UCSD-AML1 (cell line): ENCODE results near the gene FLACC1.
"Not testable (repeated sequence)": the region's sequence is repeated elsewhere in the genome, so short reads cannot be mapped to it uniquely, and the experiment has no call there.

ENCODE experiments used
- DNase-seq: peaks from one replicate; lab custom pipeline; 2025; ENCODE audit not compliant: unreplicated experiment; lab: John Stamatoyannopoulos, UW

The FLACC1 gene

DNA sequence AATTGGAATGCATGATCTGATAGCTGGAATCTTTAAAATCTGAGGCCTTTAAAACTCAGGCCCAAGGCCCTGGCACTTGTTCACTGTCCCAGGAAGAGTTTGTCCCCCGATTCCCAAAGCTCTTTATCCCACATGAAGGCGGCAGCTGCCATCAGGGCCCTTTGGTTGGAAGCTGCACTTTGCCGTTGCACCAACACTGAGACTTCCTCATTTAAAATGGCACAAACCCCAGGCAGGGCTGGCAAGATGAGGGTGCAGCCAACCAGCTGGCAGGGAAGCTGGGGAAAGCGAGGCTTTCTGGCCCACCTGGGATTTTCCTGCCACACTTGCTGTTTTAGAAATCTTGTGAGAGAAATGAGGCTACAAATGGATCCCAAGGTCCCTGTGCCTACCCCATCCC lies 6.3 kb downstream of the FLACC1 start:
- DNase-seq, result no peak

GRCh38 chr2:201349601-201350000 lies 7.5 kb downstream of the FLACC1 start:
- DNase-seq, result no peak

DNA sequence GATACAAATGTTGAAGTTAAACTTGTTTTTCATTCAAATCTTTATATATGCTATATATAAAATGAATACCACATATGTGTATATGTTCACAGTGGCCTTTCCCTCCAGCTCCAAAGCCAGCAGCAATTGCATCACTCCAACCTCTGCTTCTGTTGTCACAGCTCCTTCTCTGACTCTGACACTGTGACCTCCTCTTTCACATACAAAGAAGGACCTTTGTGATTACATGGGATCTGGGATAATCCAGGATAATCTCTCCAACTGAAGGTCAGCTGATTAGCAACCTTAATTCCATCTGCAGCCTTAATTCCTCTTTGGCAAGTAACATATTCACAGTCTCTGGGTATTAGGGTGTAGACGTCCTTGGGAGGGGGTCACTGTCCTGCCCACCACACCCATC lies 8.4 kb downstream of the FLACC1 start:
- no peak for DNase-seq

DNA sequence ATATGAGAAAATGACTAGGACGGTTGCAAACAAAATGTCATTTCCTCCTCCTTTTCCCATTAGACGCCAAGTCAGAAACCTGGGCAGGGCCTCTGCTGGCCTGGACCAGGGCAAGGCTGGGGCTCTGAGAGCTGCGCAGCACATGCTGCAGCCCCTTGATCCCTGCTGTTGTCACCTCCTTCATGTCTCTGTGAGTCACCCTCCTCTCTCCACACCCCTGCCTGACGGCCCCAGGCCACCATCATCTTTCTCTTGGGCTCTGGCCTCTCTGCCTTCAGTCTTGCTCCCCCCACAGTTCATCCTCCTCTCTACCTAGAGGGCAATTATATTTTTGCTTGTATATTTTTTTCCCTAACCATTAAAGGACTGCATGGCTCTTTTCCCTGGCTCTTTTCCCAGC lies 10.0 kb downstream of the FLACC1 start:
- DNase-seq, result no peak

GRCh38 chr2:201345625-201346213 lies 11.4 kb downstream of the FLACC1 start:
- DNase-seq, result no peak

DNA sequence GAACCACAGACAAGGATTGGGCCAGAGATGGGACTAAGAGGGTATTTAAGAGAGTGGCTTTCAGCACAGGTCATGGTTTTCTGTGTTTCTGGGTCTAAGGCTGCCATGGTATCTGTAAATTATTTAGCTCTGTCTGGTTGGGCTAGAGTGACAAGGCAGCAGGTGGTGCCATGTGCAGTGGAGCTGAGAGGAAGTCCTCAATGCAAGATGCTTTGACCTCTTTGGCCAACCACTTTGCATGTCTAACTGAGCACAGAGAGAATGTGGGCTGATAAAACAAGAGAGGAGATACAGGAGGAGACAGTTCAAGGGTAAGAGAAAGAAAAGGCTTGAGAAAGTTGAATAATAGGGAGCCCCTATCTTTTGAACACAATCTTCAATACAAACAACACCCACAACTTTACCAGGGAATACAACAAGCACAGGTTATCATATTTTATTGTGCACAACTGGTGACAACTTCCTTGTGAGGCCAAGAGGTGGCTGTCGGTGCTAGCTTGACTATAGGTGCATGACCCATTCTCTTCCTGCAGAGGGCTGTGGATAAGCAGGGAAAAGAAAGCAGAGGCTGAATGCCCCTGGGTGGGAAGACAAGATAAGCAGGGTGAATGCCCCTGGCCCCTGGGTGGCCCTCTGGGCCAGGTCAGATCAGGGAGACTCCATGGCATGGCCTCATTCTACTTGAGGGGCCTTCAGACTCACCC lies 12.3 kb downstream of the FLACC1 start:
- DNase-seq, result no peak

GRCh38 chr2:201343559-201343958 lies 13.6 kb downstream of the FLACC1 start:
- no peak for DNase-seq

GRCh38 chr2:201342923-201343322 lies 14.2 kb downstream of the FLACC1 start:
- DNase-seq, result no peak

- no peak for DNase-seq
These were observed 27.7 kb downstream of the FLACC1 start for GRCh38 chr2:201329409-201329808.

DNA sequence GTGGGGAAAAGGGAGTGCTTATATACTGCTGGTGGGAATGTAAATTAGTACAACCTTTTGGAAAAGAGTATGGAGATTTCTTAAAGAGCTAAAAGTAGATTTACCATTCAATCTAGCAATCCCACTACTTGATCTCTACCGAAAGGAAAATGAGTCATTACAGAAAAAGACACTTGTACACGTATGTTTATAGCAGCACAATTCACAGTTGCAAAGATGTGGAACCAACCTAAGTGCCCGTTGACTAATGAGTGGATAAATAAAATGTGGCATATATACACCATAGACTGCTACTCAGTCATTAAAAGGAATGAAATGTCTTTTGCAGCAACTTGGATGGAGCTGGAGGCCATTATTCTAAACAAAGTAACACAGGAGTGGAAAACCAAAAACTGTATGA lies 29.5 kb downstream of the FLACC1 start:
- DNase-seq, result no peak

GRCh38 chr2:201322772-201323171 lies 34.4 kb downstream of the FLACC1 start:
- DNase-seq, result no peak

GRCh38 chr2:201320701-201321100 lies 36.4 kb downstream of the FLACC1 start:
- DNase-seq, result no peak

GRCh38 chr2:201320257-201320656 lies 36.9 kb downstream of the FLACC1 start:
- no peak for DNase-seq

- DNase-seq, result no peak
These were observed 37.6 kb downstream of the FLACC1 start for GRCh38 chr2:201319511-201319910.

DNA sequence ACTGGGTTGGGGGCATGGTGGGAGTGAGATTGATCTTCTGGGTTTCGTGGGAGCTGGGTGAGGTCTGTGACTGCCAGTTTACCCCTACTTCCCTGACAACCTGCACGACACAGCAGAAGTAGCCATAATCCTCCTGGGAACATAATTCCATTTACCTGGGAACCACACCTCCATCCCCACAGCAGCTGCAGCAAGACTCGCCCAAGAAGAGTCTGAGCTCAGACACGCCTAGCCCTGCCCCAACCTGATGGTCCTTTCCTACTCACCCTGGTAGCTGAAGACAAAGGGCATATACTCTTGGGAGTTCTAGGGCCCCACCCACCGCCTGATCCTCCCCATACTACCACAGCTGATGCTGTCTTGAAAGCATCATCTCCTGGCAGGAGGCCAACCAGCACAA lies 43.8 kb downstream of the FLACC1 start:
- DNase-seq, result no peak

- no peak for DNase-seq
These were observed 48.2 kb downstream of the FLACC1 start for GRCh38 chr2:201308914-201309313.

DNA sequence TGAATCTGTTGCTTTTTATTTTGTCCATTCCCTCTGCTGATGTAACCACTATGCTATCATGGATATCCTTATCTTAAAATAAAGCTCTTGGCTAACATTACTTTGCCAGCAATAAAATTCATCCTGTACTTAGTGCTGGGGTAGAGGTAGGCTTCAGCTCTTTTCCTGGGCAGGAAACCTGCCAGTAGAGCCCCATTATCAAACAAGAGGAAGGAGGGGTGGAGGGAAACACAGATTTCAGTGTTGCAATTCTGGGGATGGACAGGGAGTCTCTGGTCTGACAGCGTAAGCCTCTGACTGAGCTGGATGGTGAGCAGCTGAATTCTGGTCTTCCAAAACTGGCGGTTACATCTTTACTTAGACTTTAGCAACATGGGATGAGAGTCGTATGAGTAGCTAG lies 49.3 kb downstream of the FLACC1 start:
- no peak for DNase-seq

DNA sequence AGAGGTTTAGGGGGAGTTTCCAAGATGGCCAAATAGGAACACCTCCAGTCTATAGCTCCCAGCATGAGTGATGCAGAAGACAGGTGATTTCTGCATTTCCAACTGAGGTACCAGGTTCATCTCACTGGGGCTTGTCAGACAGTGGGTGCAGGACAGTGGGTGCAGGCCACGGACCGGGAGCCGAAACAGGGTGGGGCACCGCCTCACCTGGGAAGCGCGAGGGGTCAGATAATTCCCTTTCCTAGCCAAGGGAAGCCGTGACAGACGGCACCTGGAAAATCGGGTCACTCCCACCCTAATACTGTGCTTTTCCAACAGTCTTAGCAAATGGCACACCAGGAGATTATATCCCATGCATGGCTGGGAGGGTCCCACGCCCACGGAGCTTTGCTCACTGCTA lies 57.2 kb downstream of the FLACC1 start:
- DNase-seq, result not testable (repeated sequence)

GRCh38 chr2:201298462-201299052 lies 58.6 kb downstream of the FLACC1 start:
- DNase-seq, result no peak

DNA sequence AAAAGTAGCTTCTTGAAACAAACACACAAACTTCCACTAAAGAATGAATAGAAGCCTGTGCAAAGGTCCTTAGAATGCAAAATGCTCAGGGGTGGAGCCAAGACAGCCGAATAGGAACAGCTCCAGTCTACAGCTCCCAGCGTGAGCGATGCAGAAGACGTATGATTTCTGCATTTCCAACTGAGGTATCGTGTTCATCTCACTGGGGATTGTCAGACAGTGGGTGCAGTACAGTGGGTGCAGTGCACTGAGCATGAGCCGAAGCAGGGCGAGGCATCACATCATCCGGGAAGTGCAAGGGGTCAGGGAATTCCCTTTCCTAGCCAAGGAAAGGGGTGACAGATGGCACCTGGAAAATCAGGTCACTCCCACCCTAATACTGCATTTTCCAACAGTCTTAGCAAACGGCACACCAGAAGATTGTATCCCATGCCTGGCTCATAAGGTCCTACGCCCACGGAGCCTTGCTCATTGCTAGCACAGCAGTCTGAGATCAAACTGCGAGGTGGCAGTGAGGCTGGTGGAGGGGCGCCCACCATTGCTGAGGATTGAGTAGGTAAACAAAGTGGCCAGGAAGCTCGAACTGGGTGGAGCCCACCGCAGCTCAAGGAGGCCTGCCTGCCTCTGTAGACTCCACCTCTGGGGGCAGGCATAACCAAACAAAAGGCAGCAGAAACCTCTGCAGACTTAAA lies 66.5 kb downstream of the FLACC1 start:
- DNase-seq, result not testable (repeated sequence)

DNA sequence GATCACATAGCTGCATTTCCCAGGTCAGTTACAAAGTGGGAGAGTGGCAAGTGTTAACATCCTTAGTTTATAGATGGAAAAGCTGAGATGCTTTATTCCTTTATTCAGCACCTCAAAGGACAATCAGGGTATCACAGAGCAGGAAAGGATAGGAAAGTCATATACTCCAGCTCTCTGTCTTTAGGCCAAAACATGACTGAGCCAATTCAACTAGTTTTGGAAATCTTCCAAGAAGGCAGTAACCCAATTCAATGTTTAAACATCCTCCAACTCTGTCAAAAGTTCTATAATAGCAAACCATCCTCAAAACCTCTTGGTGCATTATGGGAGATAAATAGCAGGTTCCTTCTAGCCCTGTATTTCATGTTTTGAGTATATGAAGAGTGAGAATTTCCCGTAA lies 71.6 kb downstream of the FLACC1 start:
- DNase-seq, result no peak
